SJCRH30 (cell line): ENCODE measurements around the gene ZNF423. TPM values are rescaled to one million over a fixed set of nuclear protein-coding genes. Genes with fewer than 3 reads are reported as not detected.

ENCODE experiments used
- DNase-seq, 2 experiments: peaks; one replicate each; pipeline ENCODE4 v3.0.0-alpha.2; 2015 to 2020
- H3K27ac ChIP-seq: fragments of 250-450 bp; sonication (Bioruptor Pico); 2 replicates; pipeline ENCODE4 v1.5.1; 2020; ENCODE audit warnings: mild to moderate bottlenecking, moderate library complexity
- H3K27me3 ChIP-seq: fragments of 250-450 bp; sonication (Bioruptor Pico); 2 replicates; pipeline ENCODE4 v1.5.1; 2020; ENCODE audit warnings: mild to moderate bottlenecking, moderate library complexity
- H3K36me3 ChIP-seq: fragments of 250-450 bp; sonication (Bioruptor Pico); 2 replicates; pipeline ENCODE4 v1.5.1; 2020; ENCODE audit warnings: mild to moderate bottlenecking, moderate library complexity
- H3K4me1 ChIP-seq: fragments of 250-450 bp; sonication (Bioruptor Pico); 2 replicates; pipeline ENCODE4 v1.5.1; 2020; ENCODE audit warnings: mild to moderate bottlenecking, moderate library complexity
- H3K4me3 ChIP-seq: fragments of 250-450 bp; sonication (Bioruptor Pico); 2 replicates; pipeline ENCODE4 v1.5.1; 2020; ENCODE audit warnings: mild to moderate bottlenecking, moderate library complexity
- H3K9me3 ChIP-seq: fragments of 250-450 bp; sonication (Bioruptor Pico); replicated peaks from 2 replicates; pipeline ENCODE4 v1.5.1; 2020; ENCODE audit warnings: mild to moderate bottlenecking, moderate library complexity
- total RNA-seq: library from RNA; depleted of rRNA; stranded (reverse); fragments of >200 nt; shearing (Covaris generic); gene quantifications from 2 replicates; pipeline ENCODE4 v1.2.3, GENCODE V29; 2014

Gene ZNF423
- total RNA-seq, 1 experiment from 2014 or later = 7.9 TPM

DNA sequence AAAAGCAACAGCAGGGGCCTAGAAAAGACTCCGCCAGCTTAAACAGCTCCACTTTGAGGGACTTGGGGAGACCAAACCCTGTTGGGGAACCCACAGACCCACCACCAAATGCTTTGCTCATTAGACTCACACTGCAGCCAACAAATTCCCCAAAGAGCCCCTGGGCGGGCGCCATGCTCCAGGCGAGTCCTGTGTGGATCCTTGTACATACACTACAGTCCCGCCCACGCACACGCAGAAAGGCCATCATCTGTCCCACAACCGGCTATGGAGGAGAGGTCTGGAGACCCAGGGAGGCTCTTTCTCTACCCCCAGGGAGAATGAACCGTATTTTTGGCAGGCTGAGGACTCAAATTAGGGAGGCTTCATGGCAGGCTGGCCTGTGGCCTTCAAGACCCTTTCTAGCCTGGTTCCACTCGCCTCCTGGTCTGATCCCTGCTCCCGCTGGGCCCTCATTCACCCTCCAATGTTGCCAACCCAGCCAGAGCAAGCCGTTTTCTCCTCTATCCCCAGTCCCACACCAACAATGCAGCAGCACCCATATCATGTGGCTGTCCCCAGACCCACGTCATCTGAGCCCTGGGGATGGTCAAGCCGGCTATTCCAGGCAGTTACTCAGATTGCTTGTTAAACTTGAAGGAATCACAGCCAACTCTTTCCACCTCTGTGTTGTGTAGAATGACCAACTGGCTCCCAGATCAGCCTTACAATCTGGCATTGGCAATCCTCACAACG lies 27.2 kb downstream of the ZNF423 start:
- H3K27me3 ChIP-seq = no peaks in the 10 kb centered on the region
- DNase-seq = no peak
- H3K9me3 ChIP-seq = no peaks in the 10 kb centered on the region
- H3K4me1 ChIP-seq = peaks cover 4% of the 10 kb centered on the region; the same call in 1 of the 2 replicates
- H3K27ac ChIP-seq = no peak overlapping the region
- H3K36me3 ChIP-seq = no peaks in the 10 kb centered on the region
- H3K4me3 ChIP-seq = no peak overlapping the region

DNA sequence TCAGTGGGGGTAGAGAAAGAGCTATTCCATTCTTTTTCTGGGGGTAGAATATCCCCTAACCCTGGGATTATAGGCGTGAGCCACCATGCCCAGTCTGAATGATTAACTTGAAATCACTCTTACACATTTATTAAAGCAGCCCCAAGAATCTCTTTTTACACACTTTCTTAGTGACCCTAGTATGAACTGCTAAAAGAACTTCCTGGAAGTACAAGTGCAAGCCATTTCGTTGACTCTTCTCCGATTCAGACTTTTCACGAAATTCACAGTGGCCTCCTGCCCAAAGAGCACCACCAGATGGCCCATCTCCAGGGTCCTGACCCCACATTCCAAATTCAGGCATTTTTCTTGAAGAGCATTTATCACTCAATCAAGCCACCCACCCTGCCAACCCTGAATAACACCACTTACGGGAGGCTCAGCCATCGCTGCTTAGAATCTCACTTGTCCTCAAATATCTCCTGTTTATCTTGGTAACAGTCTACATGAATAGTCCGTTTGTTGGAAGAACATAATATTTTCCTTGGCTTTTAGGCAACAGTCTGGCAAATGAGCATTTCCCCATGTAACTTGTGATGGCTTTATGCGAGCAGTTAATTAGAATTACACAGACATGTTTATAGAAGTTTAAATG lies 28.0 kb downstream of the ZNF423 start:
- H3K4me1 ChIP-seq = peaks cover 4% of the 10 kb centered on the region; the same call in 1 of the 2 replicates

DNA sequence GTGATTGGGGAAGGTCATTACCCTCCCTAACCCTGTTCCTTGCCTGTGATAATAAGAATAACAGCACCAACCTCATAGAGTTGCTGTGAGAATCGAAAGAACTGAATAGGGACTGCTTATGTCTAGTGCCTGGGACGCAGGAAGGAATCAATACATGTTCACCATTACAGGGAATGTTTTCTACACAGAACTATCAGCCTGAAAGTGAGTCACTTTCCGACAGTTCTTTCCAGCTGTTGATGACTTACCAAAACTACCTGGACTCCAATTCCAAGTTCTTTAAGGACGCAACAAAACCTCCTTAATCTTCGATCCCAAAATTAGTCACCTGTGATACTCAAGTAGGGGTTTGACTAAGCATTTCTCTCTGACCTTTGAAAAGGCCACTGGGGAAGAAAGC lies 29.4 kb downstream of the ZNF423 start:
- Histone ChIP-seq H3K27ac (no peak overlapping the region), H3K4me1 (peaks cover 4% of the 10 kb centered on the region; the same call in 1 of the 2 replicates), H3K27me3 (no peaks in the 10 kb centered on the region), H3K4me3 (no peak overlapping the region), H3K36me3 (no peaks in the 10 kb centered on the region; the same call in 1 of the 2 replicates), H3K9me3 (no peaks in the 10 kb centered on the region)
- no peak for DNase-seq

More for the DNA sequence above, 28.0 kb downstream of the ZNF423 start:
- Histone ChIP-seq H3K27me3 (no peaks in the 10 kb centered on the region), H3K36me3 (no peaks in the 10 kb centered on the region; the same call in 1 of the 2 replicates), H3K9me3 (no peaks in the 10 kb centered on the region), H3K27ac (no peak overlapping the region), H3K4me3 (no peak overlapping the region)
- no peak for DNase-seq

- no peaks in the 10 kb centered on the region; the same call in 1 of the 2 replicates for H3K36me3 ChIP-seq
- H3K9me3 ChIP-seq = no peaks in the 10 kb centered on the region
- no peak overlapping the region for H3K4me3 ChIP-seq
- H3K27ac ChIP-seq = no peak overlapping the region
- no peaks in the 10 kb centered on the region for H3K27me3 ChIP-seq
- DNase-seq = no peak
- peaks cover 4% of the 10 kb centered on the region; the same call in 1 of the 2 replicates for H3K4me1 ChIP-seq
Observed at GRCh38 chr16:49825041-49825440, 30.9 kb downstream of the ZNF423 start.

DNA sequence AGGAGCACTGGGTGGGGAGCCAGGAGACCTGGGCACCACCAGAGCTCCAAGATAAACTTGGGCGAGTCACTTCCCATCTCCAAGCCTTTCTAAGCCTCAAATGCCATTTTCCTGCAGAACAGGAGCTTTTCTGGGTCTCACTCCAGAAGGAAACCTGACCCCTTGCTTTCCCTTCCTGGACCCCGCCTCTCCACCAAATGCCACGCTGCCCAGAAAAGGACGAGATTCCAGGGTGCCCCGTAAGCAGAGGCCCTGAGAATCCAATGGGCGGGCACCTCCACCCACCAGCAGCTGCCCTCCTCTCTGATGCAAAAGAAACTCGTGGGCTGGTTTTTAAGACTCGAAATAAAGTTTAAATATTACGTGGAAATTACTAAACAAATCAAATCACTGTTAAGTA lies 31.3 kb downstream of the ZNF423 start:
- H3K27ac ChIP-seq = no peak overlapping the region
- H3K4me3 ChIP-seq = no peak overlapping the region
- H3K4me1 ChIP-seq = peaks cover 4% of the 10 kb centered on the region; the same call in 1 of the 2 replicates

GRCh38 chr16:49822649-49823370 lies 33.1 kb downstream of the ZNF423 start:
- no peaks in the 10 kb centered on the region; the same call in 1 of the 2 replicates for H3K36me3 ChIP-seq
- H3K4me1 ChIP-seq = peaks cover 4% of the 10 kb centered on the region; the same call in 1 of the 2 replicates
- no peak overlapping the region for H3K4me3 ChIP-seq
- no peak overlapping the region for H3K27ac ChIP-seq
- DNase-seq = no peak
- no peaks in the 10 kb centered on the region for H3K9me3 ChIP-seq
- no peaks in the 10 kb centered on the region for H3K27me3 ChIP-seq

More for the DNA sequence above, 31.3 kb downstream of the ZNF423 start:
- no peaks in the 10 kb centered on the region for H3K9me3 ChIP-seq
- H3K27me3 ChIP-seq = no peaks in the 10 kb centered on the region
- DNase-seq = peak; percentile 40 to 54
- no peaks in the 10 kb centered on the region; the same call in 1 of the 2 replicates for H3K36me3 ChIP-seq

- DNase-seq = no peak
- Histone ChIP-seq H3K9me3 (no peaks in the 10 kb centered on the region), H3K27me3 (no peaks in the 10 kb centered on the region), H3K4me3 (no peak overlapping the region), H3K27ac (no peak overlapping the region), H3K36me3 (no peaks in the 10 kb centered on the region; the same call in 1 of the 2 replicates), H3K4me1 (peaks cover 4% of the 10 kb centered on the region; the same call in 1 of the 2 replicates)
Observed at GRCh38 chr16:49821614-49822282, 34.2 kb downstream of the ZNF423 start.

GRCh38 chr16:49821156-49821555 lies 34.8 kb downstream of the ZNF423 start:
- no peaks in the 10 kb centered on the region for H3K9me3 ChIP-seq
- H3K36me3 ChIP-seq = no peaks in the 10 kb centered on the region; the same call in 1 of the 2 replicates
- no peak for DNase-seq
- H3K4me3 ChIP-seq = no peak overlapping the region
- H3K4me1 ChIP-seq = peaks cover 4% of the 10 kb centered on the region; the same call in 1 of the 2 replicates
- H3K27me3 ChIP-seq = no peaks in the 10 kb centered on the region
- H3K27ac ChIP-seq = no peak overlapping the region

DNA sequence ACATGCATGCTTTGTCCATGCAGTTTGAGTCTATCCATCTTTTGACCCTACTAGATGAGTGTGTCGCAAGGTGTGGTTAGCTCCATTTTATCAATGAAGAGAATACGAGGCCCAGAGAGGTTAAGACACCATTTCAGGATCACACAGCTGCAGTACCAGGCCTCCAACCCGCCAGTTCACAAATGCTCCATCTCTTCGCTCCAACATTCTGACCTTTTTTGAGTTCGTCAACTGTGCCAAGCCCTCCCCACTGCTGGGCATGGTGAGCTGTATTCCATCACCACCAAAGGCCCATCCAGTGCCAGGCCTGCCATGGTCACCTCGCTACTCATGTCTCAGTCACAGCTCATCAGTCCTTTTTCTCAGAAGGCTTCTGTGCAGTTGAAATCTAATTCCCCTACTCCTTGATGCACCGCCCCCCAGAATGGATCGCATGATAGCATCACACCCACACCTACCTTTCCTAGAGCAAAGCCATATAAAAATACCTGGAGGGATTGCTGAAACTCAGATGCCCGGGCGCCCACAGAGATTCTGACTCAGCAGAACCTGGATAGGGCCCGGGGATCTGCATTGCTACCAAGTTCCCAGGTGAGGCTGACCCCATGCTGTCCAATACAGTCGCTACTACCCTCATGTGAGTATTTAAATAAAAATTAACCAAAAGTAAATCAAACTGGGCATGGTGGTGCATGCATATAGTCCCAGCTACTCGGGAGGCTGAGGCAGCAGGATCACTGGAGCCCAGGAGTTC lies 38.0 kb downstream of the ZNF423 start:
- no peaks in the 10 kb centered on the region for H3K27me3 ChIP-seq
- no peaks in the 10 kb centered on the region for H3K4me1 ChIP-seq
- DNase-seq = no peak
- H3K4me3 ChIP-seq = no peak overlapping the region
- H3K27ac ChIP-seq = no peak overlapping the region
- H3K36me3 ChIP-seq = no peaks in the 10 kb centered on the region
- H3K9me3 ChIP-seq = no peaks in the 10 kb centered on the region

GRCh38 chr16:49816875-49817274 lies 39.0 kb downstream of the ZNF423 start:
- peaks cover 4% of the 10 kb centered on the region; the same call in 1 of the 2 replicates for H3K4me1 ChIP-seq
- H3K4me3 ChIP-seq = no peak overlapping the region

GRCh38 chr16:49811644-49812334 lies 44.1 kb downstream of the ZNF423 start:
- no peaks in the 10 kb centered on the region for H3K27me3 ChIP-seq
- H3K27ac ChIP-seq = peak overlapping the region; percentile 53
- H3K9me3 ChIP-seq = no peaks in the 10 kb centered on the region
- no peaks in the 10 kb centered on the region for H3K36me3 ChIP-seq
- no peak overlapping the region for H3K4me3 ChIP-seq
- peaks cover 18% of the 10 kb centered on the region for H3K4me1 ChIP-seq
- DNase-seq = peak; percentile 87 to 91

More at GRCh38 chr16:49816875-49817274, 39.0 kb downstream of the ZNF423 start:
- Histone ChIP-seq H3K27me3 (no peaks in the 10 kb centered on the region), H3K27ac (no peak overlapping the region), H3K9me3 (no peaks in the 10 kb centered on the region), H3K36me3 (no peaks in the 10 kb centered on the region)
- no peak for DNase-seq

DNA sequence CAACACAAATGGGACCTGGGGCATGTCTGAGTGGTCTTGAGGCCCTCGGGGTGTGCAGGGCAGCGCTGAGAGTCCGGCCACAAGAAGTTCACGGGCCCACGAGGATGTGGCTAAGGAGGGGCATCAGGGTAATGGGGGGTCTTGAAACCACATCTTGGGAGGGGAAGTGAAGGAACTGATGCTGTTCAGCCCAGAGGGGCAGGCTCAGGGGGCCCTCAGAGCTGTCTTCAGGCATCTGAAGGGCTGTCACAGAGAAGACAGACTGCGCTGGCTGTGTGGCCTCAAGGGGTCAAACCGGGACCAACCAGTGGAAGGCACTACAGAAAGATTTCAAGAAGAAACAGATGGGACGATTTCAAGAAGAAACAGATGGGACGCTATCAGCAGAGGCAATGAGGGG lies 45.1 kb downstream of the ZNF423 start:
- no peaks in the 10 kb centered on the region for H3K9me3 ChIP-seq
- DNase-seq = no peak
- H3K4me3 ChIP-seq = no peak overlapping the region
- H3K4me1 ChIP-seq = peaks cover 18% of the 10 kb centered on the region
- no peaks in the 10 kb centered on the region for H3K27me3 ChIP-seq
- peak overlapping the region; percentile 53; the same call in 1 of the 2 replicates for H3K27ac ChIP-seq
- no peaks in the 10 kb centered on the region for H3K36me3 ChIP-seq

GRCh38 chr16:49809561-49809960 lies 46.4 kb downstream of the ZNF423 start:
- Histone ChIP-seq H3K36me3 (no peaks in the 10 kb centered on the region), H3K4me3 (no peak overlapping the region), H3K4me1 (peaks cover 18% of the 10 kb centered on the region), H3K27ac (no peak overlapping the region), H3K27me3 (no peaks in the 10 kb centered on the region), H3K9me3 (no peaks in the 10 kb centered on the region)
- no peak for DNase-seq
